BLaER1 treated with 17β-estradiol and CSF1 and Interleukin-3, amounts not matched to agents 10 nM and 100 nM (cell line): ENCODE data around the gene FUT4.
"Not testable (repeated sequence)": the region's sequence is repeated elsewhere in the genome, so short reads cannot be mapped to it uniquely, and the experiment has no call there.

Source experiments
- H3K27ac ChIP-seq, 11 experiments: shearing (Covaris generic); formaldehyde crosslinking; 2 replicates each; pipeline ENCODE4 v1.8.1; 2022
- H3K27me3 ChIP-seq, 11 experiments: shearing (Covaris generic); formaldehyde crosslinking; 2 replicates each; pipeline ENCODE4 v1.8.1; 2022
- H3K36me3 ChIP-seq, 11 experiments: shearing (Covaris generic); formaldehyde crosslinking; 2 replicates each; pipeline ENCODE4 v1.8.1; 2022
- H3K4me1 ChIP-seq, 10 experiments: shearing (Covaris generic); formaldehyde crosslinking; 2 replicates each; pipeline ENCODE4 v1.8.1; 2022
- H3K4me2 ChIP-seq, 11 experiments: shearing (Covaris generic); formaldehyde crosslinking; 2 replicates each; pipeline ENCODE4 v1.8.1; 2022
- H3K4me3 ChIP-seq, 10 experiments: shearing (Covaris generic); formaldehyde crosslinking; 2 replicates each; pipeline ENCODE4 v1.8.1; 2022
- H3K9ac ChIP-seq, 11 experiments: shearing (Covaris generic); formaldehyde crosslinking; 2 replicates each; pipeline ENCODE4 v1.8.1; 2022
- H3K9me3 ChIP-seq, 11 experiments: shearing (Covaris generic); formaldehyde crosslinking; replicated peaks in 1 of 11; 2 replicates each; pipeline ENCODE4 v1.8.1; 2022
- H4K20me1 ChIP-seq, 11 experiments: shearing (Covaris generic); formaldehyde crosslinking; 2 replicates each; pipeline ENCODE4 v1.8.1; 2022
- Cebpa-rat ChIP-seq, 11 experiments: shearing (Covaris generic); IDR thresholded peaks; 2 replicates each; pipeline ENCODE4 v1.8.1; 2022

Gene FUT4

DNA sequence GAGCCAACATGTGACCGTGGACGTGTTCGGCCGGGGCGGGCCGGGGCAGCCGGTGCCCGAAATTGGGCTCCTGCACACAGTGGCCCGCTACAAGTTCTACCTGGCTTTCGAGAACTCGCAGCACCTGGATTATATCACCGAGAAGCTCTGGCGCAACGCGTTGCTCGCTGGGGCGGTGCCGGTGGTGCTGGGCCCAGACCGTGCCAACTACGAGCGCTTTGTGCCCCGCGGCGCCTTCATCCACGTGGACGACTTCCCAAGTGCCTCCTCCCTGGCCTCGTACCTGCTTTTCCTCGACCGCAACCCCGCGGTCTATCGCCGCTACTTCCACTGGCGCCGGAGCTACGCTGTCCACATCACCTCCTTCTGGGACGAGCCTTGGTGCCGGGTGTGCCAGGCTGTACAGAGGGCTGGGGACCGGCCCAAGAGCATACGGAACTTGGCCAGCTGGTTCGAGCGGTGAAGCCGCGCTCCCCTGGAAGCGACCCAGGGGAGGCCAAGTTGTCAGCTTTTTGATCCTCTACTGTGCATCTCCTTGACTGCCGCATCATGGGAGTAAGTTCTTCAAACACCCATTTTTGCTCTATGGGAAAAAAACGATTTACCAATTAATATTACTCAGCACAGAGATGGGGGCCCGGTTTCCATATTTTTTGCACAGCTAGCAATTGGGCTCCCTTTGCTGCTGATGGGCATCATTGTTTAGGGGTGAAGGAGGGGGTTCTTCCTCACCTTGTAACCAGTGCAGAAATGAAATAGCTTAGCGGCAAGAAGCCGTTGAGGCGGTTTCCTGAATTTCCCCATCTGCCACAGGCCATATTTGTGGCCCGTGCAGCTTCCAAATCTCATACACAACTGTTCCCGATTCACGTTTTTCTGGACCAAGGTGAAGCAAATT, 1.8 kb downstream of the FUT4 start:
- peaks cover 13 to 60% (median 45%) of the 10 kb centered on the region in 11 experiments; a peak in 21 of 22 replicates for H4K20me1 ChIP-seq
- TF ChIP-seq Cebpa-rat (IDR thresholded peaks at IDR 0.05) = no peak
- H3K4me1 ChIP-seq = peaks cover 43 to 70% (median 61%) of the 10 kb centered on the region in 10 experiments
- H3K27ac ChIP-seq = peak overlapping the region in 10 of 11 experiments; percentile 94 to 99 (median 96); a peak in 20 of 22 replicates
- H3K36me3 ChIP-seq = peaks cover 0 to 43% (median 29%) of the 10 kb centered on the region in 11 experiments; a peak in 18 of 22 replicates
- H3K9me3 ChIP-seq = peaks cover 0 to 11% (median 0%) of the 10 kb centered on the region in 11 experiments; a peak in 6 of 22 replicates
- peak overlapping the region; percentile 90 to 98 (median 95) for H3K9ac ChIP-seq
- H3K27me3 ChIP-seq = no peaks in the 10 kb centered on the region
- peak overlapping the region; percentile 70 to 83 (median 76) for H3K4me3 ChIP-seq
- peak overlapping the region; percentile 90 to 99 (median 97) for H3K4me2 ChIP-seq

- H3K4me2 ChIP-seq = peak overlapping the region; percentile 90 to 99 (median 97)
- H3K27me3 ChIP-seq = no peaks in the 10 kb centered on the region
- peaks cover 0 to 11% (median 0%) of the 10 kb centered on the region in 11 experiments; a peak in 6 of 22 replicates for H3K9me3 ChIP-seq
- H3K9ac ChIP-seq = peak overlapping the region; percentile 18 to 97 (median 94); a peak in 15 of 22 replicates
- no peak for TF ChIP-seq Cebpa-rat (IDR thresholded peaks at IDR 0.05)
- peak overlapping the region in 2 of 11 experiments; percentile 97 to 98; a peak in 3 of 22 replicates for H3K27ac ChIP-seq
- peak overlapping the region; percentile 70 to 83 (median 76) for H3K4me3 ChIP-seq
- H3K4me1 ChIP-seq = peaks cover 43 to 76% (median 62%) of the 10 kb centered on the region in 10 experiments
- peaks cover 13 to 63% (median 45%) of the 10 kb centered on the region in 11 experiments; a peak in 21 of 22 replicates for H4K20me1 ChIP-seq
- H3K36me3 ChIP-seq = peaks cover 0 to 43% (median 29%) of the 10 kb centered on the region in 11 experiments; a peak in 18 of 22 replicates
These were observed 2.4 kb downstream of the FUT4 start for GRCh38 chr11:94546162-94546470.

DNA sequence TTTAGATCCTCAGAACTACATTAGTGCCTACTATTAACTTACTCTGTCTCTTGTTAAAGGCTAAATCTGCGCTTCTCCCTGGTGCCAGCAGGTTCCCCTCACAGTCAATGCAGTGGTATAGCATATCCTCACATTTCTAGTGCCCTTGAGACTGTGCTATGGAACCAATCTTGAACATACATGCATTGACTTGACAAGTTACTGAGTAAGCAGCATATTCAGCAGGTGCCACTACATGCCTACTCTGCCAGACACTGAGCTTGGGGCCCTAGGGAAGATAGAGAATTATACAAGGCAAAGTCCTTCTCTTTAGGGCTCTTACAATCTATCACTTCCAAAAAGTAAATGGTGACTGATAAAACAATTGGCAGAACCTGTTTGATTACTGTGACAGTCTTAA, 3.2 kb downstream of the FUT4 start:
- TF ChIP-seq Cebpa-rat (IDR thresholded peaks at IDR 0.05) = no peak
- Histone ChIP-seq H3K27me3 (no peaks in the 10 kb centered on the region), H3K4me2 (peak overlapping the region; percentile 90 to 99 (median 97)), H3K4me1 (peaks cover 43 to 80% (median 62%) of the 10 kb centered on the region in 10 experiments), H3K9ac (peak overlapping the region; percentile 9 to 97 (median 59); a peak in 14 of 22 replicates), H3K9me3 (peaks cover 0 to 11% (median 0%) of the 10 kb centered on the region in 11 experiments; a peak in 6 of 22 replicates), H3K36me3 (peaks cover 0 to 43% (median 29%) of the 10 kb centered on the region in 11 experiments; a peak in 18 of 22 replicates), H3K27ac (no peak overlapping the region), H4K20me1 (peaks cover 13 to 63% (median 45%) of the 10 kb centered on the region in 11 experiments; a peak in 21 of 22 replicates), H3K4me3 (peak overlapping the region; percentile 70 to 83 (median 76); a peak in 19 of 20 replicates)

- H3K4me1 ChIP-seq = peaks cover 35 to 69% (median 54%) of the 10 kb centered on the region in 10 experiments
- peaks cover 0 to 11% (median 0%) of the 10 kb centered on the region in 11 experiments; a peak in 6 of 22 replicates for H3K9me3 ChIP-seq
- H3K27me3 ChIP-seq = no peaks in the 10 kb centered on the region
- H3K27ac ChIP-seq = no peak overlapping the region
- H3K36me3 ChIP-seq = peaks cover 0 to 46% (median 29%) of the 10 kb centered on the region in 11 experiments; a peak in 18 of 22 replicates
- H3K4me2 ChIP-seq = peak overlapping the region in 8 of 11 experiments; percentile 8 to 99 (median 96); a peak in 13 of 22 replicates
- no peak overlapping the region for H3K9ac ChIP-seq
- no peak overlapping the region; a peak in 1 of 20 replicates for H3K4me3 ChIP-seq
- peaks cover 13 to 63% (median 45%) of the 10 kb centered on the region in 11 experiments; a peak in 21 of 22 replicates for H4K20me1 ChIP-seq
- no peak for TF ChIP-seq Cebpa-rat (IDR thresholded peaks at IDR 0.05)
These were observed 5.4 kb downstream of the FUT4 start for GRCh38 chr11:94549146-94549545.

DNA sequence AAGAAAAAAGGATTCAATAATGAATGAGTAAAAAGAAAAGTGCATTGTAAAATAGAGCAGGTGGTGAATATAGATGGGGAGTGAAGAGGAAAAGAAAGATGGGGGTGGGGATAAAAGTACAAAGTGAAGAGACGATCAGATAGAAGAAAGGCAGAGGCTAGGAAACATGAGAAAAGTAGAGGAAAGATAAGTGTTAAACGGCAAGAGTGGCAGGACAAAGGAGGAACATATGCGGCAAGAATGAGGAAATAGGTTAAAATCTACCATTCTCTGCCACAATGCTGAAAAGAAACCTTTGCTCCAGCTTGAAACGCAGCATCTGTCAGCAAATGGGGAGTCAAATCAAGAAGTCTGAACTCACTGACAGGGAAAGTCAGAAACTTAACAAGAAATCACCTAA, 6.8 kb downstream of the FUT4 start:
- H3K36me3 ChIP-seq = peaks cover 0 to 40% (median 22%) of the 10 kb centered on the region in 11 experiments; a peak in 18 of 22 replicates
- no peak for TF ChIP-seq Cebpa-rat (IDR thresholded peaks at IDR 0.05)
- peaks cover 0 to 4% (median 0%) of the 10 kb centered on the region in 11 experiments; a peak in 5 of 22 replicates for H3K9me3 ChIP-seq
- H3K27ac ChIP-seq = peak overlapping the region in 1 of 11 experiments; percentile 20; a peak in 2 of 22 replicates
- H3K4me3 ChIP-seq = no peak overlapping the region
- peak overlapping the region in 6 of 11 experiments; percentile 7 to 97 (median 46); a peak in 10 of 22 replicates for H3K4me2 ChIP-seq
- H3K4me1 ChIP-seq = peaks cover 24 to 60% (median 43%) of the 10 kb centered on the region in 10 experiments
- no peaks in the 10 kb centered on the region for H3K27me3 ChIP-seq
- H3K9ac ChIP-seq = peak overlapping the region in 2 of 11 experiments; percentile 15 to 27; a peak in 1 of 22 replicates
- H4K20me1 ChIP-seq = peaks cover 13 to 56% (median 40%) of the 10 kb centered on the region in 11 experiments; a peak in 21 of 22 replicates

DNA sequence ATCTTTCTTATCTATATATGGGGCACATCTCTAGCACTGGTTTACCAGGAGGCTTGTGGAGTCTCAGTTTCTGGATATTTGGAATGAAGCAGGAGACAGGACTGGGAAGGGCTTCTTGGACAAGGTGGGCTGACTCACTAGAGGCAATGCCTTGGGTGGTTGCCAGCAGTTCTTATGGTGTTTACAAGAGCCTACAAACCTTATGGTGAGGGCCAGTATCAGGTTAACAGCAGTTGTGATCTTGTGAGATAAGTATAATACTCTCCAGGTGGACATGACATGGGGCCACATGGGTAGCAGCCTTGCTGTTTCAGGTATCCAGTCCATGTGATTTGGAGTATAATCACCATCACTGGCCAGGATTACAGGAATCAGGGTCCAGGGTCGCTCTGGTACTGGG, 10.2 kb downstream of the FUT4 start:
- H3K9me3 ChIP-seq = no peaks in the 10 kb centered on the region
- H3K9ac ChIP-seq = no peak overlapping the region
- no peak overlapping the region for H3K4me3 ChIP-seq
- peaks cover 0 to 21% (median 12%) of the 10 kb centered on the region in 11 experiments; a peak in 14 of 22 replicates for H4K20me1 ChIP-seq
- no peaks in the 10 kb centered on the region for H3K27me3 ChIP-seq
- no peak overlapping the region for H3K4me2 ChIP-seq
- peaks cover 8 to 40% (median 21%) of the 10 kb centered on the region in 10 experiments; a peak in 19 of 20 replicates for H3K4me1 ChIP-seq
- H3K36me3 ChIP-seq = peaks cover 0 to 22% (median 8%) of the 10 kb centered on the region in 11 experiments; a peak in 10 of 22 replicates
- H3K27ac ChIP-seq = no peak overlapping the region
- TF ChIP-seq Cebpa-rat (IDR thresholded peaks at IDR 0.05) = no peak

DNA sequence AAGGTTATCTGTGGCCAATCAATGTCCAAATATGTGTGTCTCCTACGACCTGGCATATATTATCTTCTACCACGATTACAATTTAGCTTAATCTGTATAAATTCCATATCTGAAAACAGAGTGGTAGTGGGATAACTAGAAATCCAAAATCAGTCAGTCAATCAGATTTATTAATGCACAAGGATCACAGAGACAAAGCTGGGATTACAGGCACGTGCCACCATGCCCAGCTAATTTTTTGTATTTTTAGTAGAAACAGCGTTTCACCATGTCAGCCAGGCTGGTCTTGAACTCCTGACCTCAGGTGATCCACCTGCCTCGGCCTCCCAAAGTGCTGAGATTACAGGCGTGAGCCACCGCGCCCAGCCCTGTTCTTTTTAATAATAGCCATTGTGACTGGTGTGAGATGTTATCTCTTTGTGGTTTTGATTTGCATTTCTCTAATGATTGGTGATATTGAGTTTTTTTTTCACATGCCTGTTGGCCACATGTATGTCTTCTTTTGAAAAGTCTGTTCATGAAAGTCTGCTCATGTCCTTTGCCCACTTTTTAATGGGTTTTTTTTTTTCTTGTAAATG, 12.1 kb downstream of the FUT4 start:
- H3K27ac ChIP-seq, H3K9me3 ChIP-seq, H4K20me1 ChIP-seq, H3K4me2 ChIP-seq, H3K4me3 ChIP-seq, H3K36me3 ChIP-seq, H3K27me3 ChIP-seq, H3K9ac ChIP-seq: not testable (repeated sequence)
- peaks cover 7 to 42% (median 19%) of the 10 kb centered on the region in 10 experiments; a peak in 18 of 20 replicates for H3K4me1 ChIP-seq

- Histone ChIP-seq H3K4me1 (peaks cover 7 to 39% (median 20%) of the 10 kb centered on the region in 10 experiments; a peak in 18 of 20 replicates), H3K27ac (peak overlapping the region in 4 of 11 experiments; percentile 68 to 88 (median 82); a peak in 8 of 22 replicates), H3K9me3 (no peaks in the 10 kb centered on the region), H3K9ac (no peak overlapping the region), H3K4me2 (peak overlapping the region in 3 of 11 experiments; percentile 63 to 81 (median 76); a peak in 2 of 22 replicates), H4K20me1 (no peaks in the 10 kb centered on the region), H3K36me3 (peaks cover 0 to 9% (median 0%) of the 10 kb centered on the region in 11 experiments; a peak in 2 of 22 replicates), H3K27me3 (no peaks in the 10 kb centered on the region), H3K4me3 (no peak overlapping the region)
- no peak for TF ChIP-seq Cebpa-rat (IDR thresholded peaks at IDR 0.05)
These were observed 13.7 kb downstream of the FUT4 start for GRCh38 chr11:94557421-94557820.
